ENCODE data around the gene PTGIS.
A peak's percentile ranks its signal among the peaks of the same experiment; 100 is the strongest.

Gene PTGIS

GRCh38 chr20:49475292-49476015 is 92.5 kb downstream of the PTGIS start:
- DNase-seq = no peak

DNA sequence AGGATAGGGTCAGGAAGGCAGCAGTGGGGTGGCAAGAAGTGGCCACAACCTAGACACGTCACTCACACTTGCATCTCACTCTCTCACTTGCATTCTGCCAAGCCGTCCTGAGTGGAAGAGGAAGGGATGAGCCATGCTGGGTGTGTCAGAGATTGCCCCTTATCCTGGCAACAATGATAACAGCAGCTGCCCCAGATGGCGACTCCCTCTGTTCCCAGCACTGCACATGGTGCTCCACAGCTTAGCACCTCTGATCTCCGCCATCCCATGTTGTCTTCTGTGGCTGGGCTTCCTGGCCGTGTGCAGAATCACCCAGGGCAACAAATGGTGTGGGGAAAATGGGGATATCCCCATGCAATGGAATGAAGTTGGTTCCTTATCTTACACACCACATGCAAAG is 96.5 kb downstream of the PTGIS start:
- no peak for DNase-seq

DNA sequence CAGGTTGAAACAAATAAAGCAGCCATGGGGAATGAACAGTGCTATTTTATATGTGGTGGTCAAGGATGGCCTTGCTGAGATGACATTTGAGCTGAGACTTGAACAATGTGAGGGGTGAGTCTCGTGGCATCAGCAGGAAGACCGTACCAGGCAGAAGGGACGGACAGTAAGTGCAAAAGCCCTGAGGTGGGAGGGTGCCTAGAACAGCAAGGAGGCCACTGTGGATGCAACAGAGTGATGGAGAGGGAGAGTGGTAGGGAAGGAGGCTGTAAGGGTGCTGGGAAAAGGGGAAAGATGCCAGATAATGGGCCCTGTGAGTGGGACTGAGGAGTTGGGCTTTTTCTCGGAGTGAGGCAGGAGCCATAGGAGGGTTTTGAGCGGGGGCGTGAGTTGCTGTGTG is 97.0 kb downstream of the PTGIS start:
- no peak for DNase-seq

DNA sequence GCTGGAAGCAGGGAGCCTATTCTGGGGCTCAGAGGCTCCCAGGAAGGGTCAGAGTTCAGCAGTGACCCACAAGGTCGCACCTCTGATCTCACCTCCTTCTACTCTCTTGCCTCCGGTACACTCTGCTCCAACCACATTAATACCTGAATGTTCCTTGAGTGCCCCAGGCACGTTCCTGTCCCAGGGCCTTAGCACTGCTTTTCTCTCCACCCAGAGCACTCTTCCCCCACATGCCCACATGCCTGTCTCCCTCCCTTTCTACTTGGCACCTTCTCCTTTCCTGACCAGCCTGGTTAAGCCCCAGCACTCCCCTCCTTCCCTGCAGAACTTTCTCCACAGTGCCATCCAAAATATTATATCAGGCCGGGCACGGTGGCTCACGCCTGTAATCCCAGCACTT is 98.9 kb downstream of the PTGIS start:
- no peak for DNase-seq

DNA sequence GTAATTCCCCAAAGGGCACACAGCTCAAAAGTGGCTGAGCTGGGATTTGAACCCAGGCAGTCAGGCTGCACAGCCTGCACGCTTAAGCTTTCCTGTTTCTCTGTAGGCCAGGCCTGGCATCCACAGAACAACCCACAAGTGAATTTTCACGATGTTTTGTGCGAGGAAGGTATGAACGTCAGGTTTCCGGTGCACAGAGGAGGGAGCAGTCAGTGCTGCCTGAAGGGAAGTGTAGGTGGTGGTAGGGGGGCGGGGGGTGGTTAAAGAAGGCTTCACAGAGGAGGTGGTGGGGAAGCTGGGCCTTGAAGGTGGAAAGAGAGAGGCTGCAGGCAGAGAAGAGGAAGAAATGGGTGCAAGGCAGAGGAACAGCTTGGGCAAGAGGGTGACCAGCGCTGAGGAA is 99.5 kb downstream of the PTGIS start:
- DNase-seq = peak in 1 of 51 donors; percentile 19

DNA sequence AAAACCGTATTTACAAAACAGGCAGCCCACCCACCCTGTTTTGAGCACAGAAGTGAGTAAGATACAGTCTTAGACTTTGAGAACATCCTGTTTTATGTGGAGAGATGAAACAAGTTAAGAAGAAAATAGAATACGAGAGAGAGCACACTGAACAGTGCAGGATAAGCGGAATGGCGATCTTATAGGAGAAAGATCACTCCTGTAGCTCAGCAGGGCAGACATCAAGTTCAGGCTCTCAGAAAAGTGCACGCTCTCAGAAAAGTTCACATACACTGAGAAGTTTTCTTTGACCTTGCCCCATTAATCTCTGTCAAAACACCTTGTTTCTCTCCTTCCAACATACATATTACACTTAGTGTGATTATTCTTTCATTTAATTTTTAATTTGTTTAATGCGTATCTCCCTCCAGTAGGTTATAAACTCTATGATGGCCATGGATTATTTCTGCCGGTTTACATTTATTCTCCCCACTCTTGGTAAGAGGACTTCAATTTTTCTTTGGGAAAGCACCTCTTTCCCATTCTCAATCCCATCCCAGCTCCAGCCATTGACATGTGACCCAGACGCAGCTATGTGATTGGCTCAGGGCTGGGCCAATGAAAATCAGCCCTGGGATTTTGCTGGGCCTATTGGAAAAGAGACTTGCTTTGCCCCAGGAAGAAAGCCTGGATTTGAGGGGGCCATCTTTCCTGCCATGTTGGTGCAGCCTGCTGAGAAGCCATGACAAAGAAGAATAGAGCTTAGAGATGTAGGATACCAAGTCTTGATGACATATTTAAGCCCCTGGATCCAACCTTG is 101.6 kb downstream of the PTGIS start:
- no peak for DNase-seq

- DNase-seq = no peak
Observed at GRCh38 chr20:49464556-49464955, 103.4 kb downstream of the PTGIS start.

DNA sequence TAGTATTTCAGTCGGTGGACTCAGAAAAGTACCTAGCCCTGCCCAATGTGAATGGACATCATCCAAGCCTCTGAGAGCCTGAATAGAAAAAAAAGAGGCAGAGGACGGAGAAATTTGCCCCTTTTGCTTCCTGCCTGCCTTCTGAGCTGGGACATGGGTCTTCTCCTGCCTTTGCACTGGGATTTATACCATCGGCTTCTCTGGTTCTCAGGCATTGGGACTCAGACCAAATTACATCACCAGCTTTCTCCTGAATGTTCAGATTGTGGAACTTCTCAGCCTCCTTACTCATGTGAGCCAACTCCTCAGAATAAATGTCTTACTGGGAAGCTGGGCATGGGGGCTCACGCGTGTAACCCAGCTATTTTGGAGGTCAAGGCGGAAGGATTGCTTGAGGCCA is 105.3 kb downstream of the PTGIS start:
- DNase-seq = no peak

DNA sequence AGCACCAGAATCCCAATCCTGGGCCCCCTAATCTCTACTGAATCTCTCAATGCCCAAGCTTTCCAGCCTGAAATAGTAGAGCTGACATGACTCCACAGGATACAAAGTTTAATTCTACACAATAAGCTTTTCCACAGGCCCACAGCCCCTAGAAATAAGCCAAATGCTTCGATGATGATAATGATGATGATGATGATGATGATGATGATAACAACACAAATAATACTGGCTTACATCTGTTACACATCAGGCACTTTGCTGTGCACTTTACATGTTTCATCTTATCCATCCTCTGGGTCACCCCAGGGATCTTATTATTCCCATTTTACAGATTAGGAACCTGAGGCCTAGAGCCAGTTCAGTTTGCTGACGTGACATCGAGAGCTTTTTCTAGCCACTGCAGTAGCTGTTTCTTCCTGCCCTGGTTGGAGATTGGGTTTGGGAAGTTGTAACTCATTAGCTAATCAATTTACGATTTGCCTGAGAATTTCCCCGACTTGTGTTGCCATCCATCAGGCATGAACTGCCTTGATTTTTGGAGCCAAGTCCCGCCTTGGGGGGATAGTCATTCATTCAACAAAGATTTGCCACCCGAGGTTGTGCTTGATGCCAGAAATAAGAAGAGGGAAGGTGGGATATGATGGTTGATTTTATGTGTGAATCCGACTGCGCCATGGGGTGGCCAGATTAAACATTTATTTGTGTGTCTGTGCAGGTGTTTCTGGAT is 105.9 kb downstream of the PTGIS start:
- DNase-seq = no peak

GRCh38 chr20:49460916-49461315 is 107.0 kb downstream of the PTGIS start:
- DNase-seq = no peak

DNA sequence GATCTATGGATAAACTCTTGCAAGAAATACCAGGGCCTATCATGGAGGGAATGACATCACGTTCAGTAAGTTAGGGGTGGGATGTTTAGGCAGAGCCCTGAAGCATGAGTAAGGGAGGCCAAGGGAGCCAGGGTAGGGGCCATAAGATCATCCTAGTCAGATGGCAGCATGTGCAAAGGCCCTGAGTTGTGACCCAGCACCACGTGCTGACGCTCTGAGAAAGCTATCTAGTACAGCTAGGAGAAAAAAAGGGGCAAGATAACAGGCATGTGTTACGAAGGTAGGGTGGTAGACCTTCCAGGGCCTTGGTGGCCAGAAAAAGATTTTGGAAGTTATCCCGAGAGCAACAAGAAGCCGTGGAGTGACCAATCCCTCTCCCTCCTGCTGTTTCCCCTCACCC is 107.8 kb downstream of the PTGIS start:
- no peak for DNase-seq

- DNase-seq = no peak
Observed at GRCh38 chr20:49459684-49460083, 108.3 kb downstream of the PTGIS start.

DNA sequence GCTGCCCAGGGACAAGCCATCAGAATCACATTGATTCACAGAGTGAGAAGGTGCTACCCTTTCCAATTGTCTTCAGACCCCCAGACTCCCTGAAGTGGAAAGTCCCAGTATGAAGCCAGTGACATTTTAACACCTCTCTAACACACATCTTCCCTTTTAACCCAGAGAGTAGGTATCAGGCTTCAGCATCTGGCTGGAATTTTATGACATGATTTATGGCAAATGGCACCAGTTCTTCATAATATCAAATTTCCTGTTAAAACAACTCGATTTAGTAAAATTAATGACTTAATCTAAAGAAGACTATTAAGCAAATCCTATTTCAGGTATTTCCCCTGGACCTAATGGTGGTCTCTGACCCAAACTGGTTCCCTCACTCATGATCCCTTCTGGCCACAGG is 110.5 kb downstream of the PTGIS start:
- no peak for DNase-seq

- DNase-seq = no peak
Observed at GRCh38 chr20:49456646-49457045, 111.3 kb downstream of the PTGIS start.

DNA sequence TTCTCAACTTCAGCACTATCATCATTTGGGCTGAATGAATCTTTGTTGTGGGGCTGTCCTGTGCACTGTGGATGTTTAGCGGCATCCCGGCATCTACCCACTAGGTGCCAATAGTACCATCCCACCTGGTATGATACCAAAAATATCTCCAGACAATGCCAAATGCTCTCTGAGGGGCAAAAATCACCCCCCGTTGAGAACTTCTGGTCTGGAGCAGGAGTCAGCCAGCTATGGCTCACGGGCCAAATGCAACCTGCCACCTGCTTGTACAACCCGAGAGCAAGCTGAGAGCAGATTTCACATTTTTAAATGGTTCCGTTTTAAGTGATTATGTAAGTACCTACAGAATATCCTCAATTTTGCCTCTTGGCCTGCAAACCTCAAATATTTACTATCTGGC is 112.2 kb downstream of the PTGIS start:
- no peak for DNase-seq
